ENCODE results near the gene PTPRG.

The PTPRG gene

GRCh38 chr3:61674596-61674995, 113.2 kb downstream of the PTPRG start:
- in situ Hi-C loops (cut with HindIII; ENCODE audit: low sequenced_read_pairs), result no loop called here
- TF ChIP-seq CTCF (IDR thresholded peaks at IDR 0.05; ENCODE audit: low read depth, low read length, missing control alignments), result no peak
- no peak for DNase-seq (ENCODE audit: low read depth)
- H3K4me3 ChIP-seq (ENCODE audit: low read depth, low read length), result no peak overlapping the region

GRCh38 chr3:61679026-61679425, 117.7 kb downstream of the PTPRG start:
- DNase-seq (ENCODE audit: low read depth), result no peak
- TF ChIP-seq CTCF (IDR thresholded peaks at IDR 0.05; ENCODE audit: low read depth, low read length, missing control alignments), result no peak
- in situ Hi-C loops (cut with HindIII; ENCODE audit: low sequenced_read_pairs), result no loop called here
- H3K4me3 ChIP-seq (ENCODE audit: low read depth, low read length), result no peak overlapping the region

- H3K4me3 ChIP-seq (ENCODE audit: low read depth, low read length), result no peak overlapping the region
- no peak for DNase-seq (ENCODE audit: low read depth)
- TF ChIP-seq CTCF (IDR thresholded peaks at IDR 0.05; ENCODE audit: low read depth, low read length, missing control alignments), result no peak
- in situ Hi-C loops (cut with HindIII; ENCODE audit: low sequenced_read_pairs), result no loop called here
These were observed 119.2 kb downstream of the PTPRG start for GRCh38 chr3:61680617-61681016.

DNA sequence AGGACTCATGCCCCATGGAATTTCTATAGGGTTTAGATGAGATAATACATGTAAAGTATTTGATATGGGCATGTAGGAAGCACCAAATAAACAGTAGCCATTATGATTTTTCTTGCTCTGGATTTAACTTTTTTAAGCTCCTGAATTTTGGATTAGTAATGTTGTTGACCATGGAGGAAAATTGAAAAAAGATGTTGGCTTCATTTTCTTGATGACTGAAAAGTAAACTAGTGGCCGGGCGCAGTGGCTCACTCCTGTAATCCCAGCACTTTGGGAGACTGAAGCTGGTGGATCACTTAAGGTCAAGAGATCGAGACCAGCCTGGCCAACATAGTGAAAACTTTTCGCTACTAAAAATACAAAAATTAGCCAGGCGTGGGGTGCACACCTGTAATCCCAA, 120.3 kb downstream of the PTPRG start:
- no peak for DNase-seq (ENCODE audit: low read depth)
- H3K4me3 ChIP-seq (ENCODE audit: low read depth, low read length), result no peak overlapping the region
- TF ChIP-seq CTCF (IDR thresholded peaks at IDR 0.05; ENCODE audit: low read depth, low read length, missing control alignments), result no peak
- in situ Hi-C loops (cut with HindIII; ENCODE audit: low sequenced_read_pairs), result no loop called here

- no peak for TF ChIP-seq CTCF (IDR thresholded peaks at IDR 0.05; ENCODE audit: low read depth, low read length, missing control alignments)
- DNase-seq (ENCODE audit: low read depth), result no peak
- no peak overlapping the region for H3K4me3 ChIP-seq (ENCODE audit: low read depth, low read length)
- in situ Hi-C loops (cut with HindIII; ENCODE audit: low sequenced_read_pairs), result no loop called here
These were observed 121.5 kb downstream of the PTPRG start for GRCh38 chr3:61682671-61683548.

GRCh38 chr3:61683549-61684236, 122.3 kb downstream of the PTPRG start:
- TF ChIP-seq CTCF (IDR thresholded peaks at IDR 0.05; ENCODE audit: low read depth, low read length, missing control alignments), result no peak
- in situ Hi-C loops (cut with HindIII; ENCODE audit: low sequenced_read_pairs), result no loop called here
- DNase-seq (ENCODE audit: low read depth), result no peak
- H3K4me3 ChIP-seq (ENCODE audit: low read depth, low read length), result no peak overlapping the region

All from astrocyte of the cerebellum (primary cell).